Activated CD4-positive, alpha-beta T cell treated with anti-CD3 and anti-CD28 coated beads for 4 hours (primary cell): ENCODE measurements around the gene TTBK1.

Source experiments
- DNase-seq, 2 donors: peaks; one replicate each; pipeline ENCODE4 v3.0.0-alpha.2; 2020

Gene TTBK1

DNA sequence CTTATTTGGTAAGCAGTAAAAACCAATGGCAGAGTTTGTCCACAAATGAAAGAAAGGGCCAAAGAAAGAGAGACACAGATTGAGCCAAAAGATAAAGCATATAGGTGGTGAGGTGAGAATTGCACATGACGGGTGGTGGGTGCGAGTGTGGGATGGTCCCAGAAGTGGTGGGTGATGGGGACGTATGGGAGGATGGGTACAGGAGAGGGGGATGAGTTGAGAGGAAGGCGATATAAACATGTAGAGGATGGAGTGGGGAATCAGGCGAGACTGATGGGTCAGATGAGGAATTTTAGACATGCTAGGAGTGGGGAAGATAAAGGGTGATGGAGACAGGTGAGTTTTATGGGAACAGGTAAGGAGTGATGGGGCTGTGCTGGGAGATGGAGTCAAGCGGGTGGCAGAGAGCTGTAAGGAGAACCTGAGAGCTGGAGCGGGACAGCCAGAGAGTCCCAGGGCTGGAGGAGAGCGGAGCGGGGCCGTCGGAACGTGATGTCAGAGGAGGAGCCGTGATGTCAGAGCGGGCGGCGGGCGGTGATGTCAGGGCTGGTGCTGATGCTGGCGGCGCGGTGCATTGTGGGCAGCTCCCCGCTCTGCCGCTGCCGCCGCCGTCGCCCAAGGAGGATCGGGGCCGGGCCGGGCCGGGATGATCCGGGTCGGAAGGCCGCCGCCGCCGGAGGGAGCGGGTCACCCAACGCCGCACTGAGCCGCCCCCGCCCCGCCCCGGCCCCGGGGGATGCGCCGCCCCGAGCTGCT lies at the start of gene TTBK1:
TSS of gene TTBK1 (plus strand) at position 574 of the 756 bp plus-strand sequence. CDS start 3,180 bp downstream, outside the sequence.
- DNase-seq: no peak

DNA sequence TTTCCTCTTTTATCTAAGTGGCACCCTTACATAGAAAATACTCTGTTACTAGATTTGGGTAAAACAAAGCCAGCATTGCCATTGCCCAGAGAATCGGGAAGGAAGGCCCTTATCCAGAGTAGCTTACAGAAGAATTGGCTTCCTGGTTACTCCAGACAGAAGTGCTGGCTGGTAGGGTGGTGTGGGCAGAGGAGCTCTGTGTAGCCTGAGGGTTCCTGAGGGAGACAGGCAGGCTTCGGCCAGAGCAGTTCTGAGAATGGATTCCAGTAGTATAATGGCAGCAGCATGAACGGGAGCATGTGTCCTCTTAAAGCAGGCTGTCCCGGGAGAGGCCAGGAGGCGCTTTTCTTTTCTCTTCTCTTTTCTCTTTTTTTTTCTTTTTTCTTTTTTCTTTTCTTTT lies 49.4 kb upstream of the TTBK1 start:
- DNase-seq: no peak

DNA sequence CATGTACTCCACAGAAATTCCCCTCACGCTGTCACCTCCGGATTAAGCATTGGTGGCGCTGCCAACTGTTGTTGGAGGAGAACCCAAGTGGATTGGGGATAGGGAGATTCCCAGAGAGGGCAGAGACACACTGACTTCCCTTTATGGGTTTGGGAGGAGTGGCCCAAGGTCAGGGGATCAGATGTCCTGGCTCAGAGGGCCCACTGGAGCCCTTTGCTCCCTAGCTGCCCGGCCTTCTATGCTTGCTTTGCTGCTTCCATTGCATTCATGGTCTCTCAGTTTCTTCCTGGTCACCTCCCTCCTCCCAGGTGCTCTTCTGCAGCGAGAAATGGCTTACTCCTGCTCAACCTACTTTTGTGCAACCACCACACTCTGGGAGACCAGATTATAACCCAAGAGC lies 46.9 kb upstream of the TTBK1 start:
- no peak for DNase-seq

DNA sequence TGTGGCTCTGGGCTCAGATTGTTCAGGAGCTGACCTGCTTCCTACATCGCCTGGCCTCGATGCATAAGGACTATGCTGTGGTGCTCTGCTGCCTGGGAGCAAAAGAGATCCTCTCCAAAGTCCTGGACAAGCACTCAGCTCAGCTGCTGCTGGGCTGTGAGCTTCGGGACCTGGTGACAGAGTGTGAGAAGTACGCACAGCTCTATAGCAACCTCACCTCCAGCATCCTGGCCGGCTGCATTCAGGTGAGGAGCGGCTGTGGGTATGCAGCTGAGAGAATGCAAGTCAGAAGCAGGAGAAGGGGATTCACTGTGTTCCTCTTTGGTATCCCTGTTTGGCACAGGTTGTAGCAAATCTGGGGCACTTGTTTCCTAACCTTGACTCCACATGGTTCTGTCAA lies 43.4 kb upstream of the TTBK1 start:
- DNase-seq: no peak

DNA sequence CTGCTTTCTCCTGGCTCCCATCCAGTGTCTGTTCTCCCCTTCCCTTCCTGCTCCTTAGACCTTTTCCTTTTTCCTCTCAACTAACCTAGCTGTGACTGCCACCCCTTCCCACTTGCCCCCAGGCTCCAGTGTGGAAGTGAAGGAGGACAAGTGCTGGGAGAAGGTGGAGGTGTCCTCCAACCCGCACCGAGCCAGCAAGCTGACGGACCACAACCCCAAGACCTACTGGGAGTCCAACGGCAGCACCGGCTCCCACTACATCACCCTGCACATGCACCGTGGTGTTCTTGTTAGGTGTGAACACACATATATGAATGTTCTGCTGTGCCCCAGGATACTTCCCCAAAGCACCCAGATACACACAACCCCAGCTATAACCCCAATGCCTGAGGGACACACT lies 42.7 kb upstream of the TTBK1 start:
- no peak for DNase-seq

DNA sequence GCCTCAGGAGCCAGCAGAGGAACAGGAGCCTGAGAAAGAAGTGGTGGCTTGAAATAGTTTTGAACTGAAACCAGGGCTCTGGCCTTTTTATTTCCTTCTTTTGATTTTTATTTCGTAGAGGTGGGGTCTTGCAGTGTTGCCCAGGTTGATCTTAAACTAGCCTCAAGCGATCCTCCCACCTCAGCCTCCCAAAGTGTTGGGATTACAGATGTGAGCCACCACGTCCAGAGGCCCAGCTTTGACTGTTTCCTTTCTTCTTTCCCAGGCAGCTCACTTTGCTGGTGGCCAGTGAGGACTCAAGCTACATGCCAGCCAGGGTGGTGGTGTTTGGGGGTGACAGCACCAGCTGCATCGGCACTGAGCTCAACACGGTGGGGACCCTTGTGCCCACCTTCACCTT lies 40.8 kb upstream of the TTBK1 start:
- no peak for DNase-seq

DNA sequence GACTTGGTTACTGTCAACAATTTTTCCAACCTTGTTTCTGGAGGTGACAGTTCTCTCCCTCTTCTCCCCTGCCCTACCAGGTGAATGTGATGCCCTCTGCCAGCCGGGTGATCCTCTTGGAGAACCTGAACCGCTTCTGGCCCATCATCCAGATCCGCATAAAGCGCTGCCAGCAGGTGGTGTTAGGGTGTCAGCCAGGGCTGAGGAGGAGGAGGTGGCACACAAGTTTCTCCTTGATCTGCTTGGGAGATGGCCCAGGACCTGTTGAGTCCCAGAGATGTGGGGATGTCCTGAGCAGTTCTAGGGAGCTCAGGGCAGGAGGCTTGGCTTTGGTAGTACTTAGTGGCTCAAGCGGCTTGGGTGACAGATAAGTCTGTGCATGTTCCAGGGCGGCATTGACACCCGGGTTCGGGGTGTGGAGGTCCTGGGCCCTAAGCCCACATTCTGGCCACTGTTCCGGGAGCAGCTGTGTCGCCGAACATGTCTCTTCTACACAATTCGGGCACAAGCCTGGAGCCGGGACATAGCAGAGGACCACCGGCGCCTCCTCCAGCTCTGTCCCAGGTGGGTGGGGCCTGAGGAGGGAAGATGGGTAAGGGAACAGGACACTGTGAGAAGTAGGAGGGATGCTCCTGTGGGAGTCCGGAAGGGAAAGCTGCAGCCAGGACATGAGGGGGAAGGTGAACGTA lies 40.1 kb upstream of the TTBK1 start:
- no peak for DNase-seq

DNA sequence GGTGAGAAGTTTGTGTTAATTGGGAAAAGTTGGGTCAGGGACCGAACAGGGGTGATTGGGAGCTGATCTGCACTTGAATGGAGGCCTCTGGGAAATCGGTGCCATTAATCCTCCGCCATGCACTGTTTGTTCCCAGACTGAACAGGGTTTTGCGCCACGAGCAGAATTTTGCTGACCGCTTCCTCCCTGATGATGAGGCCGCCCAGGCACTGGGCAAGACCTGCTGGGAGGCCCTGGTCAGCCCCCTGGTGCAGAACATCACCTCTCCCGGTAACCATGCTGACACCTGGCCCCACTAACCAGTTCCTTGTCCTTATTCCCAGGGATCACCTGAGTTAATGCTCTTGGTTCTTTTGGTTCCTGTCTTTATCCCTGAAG lies 39.6 kb upstream of the TTBK1 start:
- DNase-seq: no peak

DNA sequence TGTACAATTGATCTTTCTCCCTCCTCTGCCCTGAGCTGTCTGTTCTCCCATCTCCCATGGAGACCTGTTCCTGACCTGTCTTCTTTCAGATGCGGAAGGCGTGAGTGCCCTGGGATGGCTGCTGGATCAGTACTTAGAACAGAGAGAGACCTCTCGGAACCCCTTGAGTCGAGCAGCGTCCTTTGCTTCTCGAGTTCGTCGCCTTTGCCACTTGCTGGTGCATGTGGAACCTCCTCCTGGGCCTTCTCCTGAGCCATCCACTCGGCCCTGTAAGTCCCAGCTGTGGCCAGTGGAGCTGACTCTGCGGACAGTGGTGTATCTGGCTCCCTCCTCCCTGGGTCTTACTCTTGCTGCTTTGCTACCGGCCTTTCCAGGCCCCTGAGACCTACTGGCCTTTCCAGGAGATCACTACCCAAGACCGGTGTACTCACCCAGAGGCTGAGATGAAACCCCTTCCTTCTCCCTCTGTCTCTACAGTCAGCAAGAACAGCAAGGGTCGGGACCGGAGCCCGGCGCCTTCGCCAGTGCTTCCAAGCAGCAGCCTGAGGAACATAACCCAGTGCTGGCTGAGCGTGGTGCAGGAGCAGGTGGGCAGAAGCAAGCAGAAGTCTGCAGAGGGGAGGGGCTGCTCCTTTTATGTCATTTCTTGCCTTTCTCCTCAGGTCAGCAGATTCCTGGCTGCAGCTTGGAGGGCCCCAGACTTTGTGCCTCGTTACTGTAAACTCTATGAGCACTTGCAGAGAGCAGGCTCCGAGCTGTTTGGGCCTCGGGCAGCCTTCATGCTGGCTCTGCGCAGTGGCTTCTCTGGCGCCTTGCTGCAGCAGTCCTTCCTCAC lies 38.8 kb upstream of the TTBK1 start:
- no peak for DNase-seq

DNA sequence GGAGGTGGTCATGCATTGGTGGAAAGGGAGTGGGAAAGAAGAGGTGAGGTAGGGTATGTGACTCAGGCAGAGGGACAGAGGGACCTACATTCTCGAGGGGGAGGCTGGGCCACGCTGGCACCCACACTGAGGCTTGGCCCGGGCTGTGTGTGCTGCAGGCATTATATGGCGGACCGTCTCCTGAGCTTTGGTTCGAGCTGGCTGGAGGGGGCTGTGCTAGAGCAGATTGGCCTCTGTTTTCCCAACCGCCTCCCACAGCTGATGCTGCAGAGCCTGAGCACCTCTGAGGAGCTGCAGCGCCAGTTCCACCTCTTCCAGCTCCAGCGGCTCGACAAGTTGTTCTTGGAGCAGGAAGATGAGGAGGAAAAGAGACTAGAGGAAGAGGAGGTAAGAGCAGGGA lies 37.4 kb upstream of the TTBK1 start:
- DNase-seq: no peak

DNA sequence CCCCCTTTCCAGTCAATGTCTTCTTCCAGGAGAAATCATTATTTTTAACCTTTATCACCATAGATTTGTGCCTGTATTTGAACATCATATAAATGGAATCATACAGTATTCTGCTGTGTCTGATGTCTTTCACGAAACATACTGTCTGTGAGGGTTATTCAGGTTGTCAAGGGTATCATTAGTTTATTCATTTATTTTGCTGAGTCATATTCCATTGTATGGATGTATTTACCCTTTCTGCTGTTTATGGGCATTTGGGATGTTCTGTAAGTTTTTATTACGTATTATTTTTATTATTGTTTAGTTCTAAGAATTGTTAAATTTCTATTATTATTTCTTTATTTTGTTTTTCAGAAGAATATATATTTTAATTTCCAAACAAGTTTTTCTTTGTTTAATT lies 36.0 kb upstream of the TTBK1 start:
- no peak for DNase-seq

DNA sequence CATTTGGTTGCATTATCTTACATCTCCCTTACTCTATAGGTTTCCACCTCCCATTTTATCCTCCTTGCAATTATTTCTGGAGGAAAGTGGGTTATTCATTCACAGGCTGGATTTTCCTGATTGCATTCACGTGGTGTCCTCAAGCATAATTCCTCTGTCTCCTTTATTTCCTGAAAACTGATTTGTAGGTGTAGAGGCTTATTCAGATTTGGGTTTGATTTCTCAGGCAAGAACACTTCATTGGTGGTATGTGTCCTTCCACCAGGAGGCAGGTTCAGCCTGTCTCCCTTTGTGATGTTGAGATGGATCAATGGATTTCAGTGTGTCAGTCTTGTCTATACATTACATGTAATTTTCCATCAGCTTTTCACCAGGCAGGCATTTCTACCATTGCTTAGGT lies 31.3 kb upstream of the TTBK1 start:
- DNase-seq: no peak

DNA sequence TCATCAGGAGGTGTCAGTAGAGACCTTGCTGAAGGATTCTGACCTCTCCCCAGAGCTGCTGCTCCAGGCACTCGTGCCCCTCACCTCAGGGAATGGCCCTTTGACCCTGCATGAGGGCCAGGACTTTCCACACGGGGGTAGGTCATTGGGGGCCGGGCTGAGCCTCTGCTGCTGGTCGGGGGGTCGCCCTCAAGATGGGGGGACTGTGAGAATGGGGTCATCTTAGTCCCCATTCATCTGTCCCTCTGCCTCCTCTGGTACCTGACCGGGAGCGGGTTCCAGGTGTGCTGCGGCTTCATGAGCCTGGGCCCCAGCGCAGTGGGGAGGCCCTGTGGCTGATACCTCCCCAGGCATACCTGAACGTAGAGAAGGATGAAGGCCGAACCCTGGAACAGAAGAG lies 29.9 kb upstream of the TTBK1 start:
- no peak for DNase-seq

DNA sequence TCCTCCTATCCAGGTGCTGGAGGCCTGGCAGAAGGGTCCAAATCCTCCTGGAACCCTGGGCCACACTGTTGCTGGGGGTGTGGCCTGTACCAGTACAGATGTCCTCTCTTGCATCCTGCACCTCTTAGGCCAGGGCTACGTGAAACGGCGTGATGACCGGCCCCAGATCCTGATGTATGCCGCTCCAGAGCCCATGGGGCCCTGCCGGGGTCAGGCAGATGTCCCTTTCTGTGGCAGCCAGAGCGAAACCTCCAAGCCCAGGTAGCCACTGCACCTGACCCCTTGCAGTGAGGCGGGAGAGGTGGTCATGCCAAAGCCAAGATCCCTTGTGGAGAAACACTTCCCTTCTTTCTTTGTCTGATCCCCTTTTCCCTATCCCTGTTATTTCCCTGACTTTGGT lies 28.2 kb upstream of the TTBK1 start:
- no peak for DNase-seq

DNA sequence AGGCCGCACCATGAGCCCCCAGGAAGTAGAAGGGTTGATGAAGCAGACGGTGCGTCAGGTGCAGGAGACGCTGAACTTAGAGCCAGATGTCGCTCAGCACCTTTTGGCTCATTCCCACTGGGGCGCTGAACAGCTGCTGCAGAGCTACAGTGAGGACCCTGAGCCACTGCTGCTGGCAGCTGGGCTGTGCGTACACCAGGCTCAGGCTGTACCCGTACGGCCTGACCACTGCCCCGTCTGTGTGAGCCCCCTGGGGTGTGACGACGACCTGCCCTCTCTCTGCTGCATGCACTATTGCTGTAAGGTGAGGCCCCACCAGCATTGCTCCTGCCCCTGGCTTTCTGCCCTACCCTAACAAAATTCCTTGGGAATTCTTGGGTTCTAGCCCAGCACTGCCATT lies 27.1 kb upstream of the TTBK1 start:
- no peak for DNase-seq

DNA sequence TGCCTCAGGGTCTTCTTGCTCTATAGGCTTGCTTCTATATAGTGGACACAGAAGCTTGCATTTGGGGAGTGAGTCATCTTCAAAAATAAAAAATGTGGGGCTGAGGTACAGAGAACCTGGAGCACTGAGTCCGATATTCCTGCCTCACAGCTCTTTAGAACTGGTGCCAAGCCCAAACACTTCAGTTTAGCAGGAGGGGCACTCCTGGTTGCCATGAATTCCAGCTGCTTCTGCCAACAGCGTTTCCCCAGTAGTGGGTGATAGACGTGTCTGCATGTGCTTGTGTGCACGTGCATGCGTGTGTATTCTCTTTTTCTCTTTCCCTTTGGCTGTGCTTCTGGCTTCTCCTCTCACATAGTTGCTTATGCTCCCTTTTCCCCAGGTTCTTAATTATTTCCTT lies 25.9 kb upstream of the TTBK1 start:
- no peak for DNase-seq

DNA sequence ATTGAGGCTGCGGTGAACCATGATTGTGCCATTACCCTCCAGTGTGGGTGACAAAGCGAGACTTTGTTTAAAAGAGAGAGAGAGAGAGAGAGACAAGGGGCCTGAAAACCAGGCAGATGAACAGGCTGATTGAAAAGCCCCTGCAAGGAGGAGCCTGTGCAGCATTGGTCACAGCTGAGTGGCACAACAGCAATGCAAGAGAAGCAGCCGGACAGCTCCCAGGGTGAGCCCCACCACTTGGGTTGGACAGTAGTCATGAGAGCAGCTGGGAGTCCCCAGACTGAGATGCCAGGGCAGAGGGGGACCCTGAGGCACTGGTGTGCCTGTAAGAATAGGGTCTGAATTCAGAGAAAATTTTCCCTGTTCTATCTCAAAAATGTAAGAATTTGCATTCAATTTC lies 24.2 kb upstream of the TTBK1 start:
- no peak for DNase-seq

DNA sequence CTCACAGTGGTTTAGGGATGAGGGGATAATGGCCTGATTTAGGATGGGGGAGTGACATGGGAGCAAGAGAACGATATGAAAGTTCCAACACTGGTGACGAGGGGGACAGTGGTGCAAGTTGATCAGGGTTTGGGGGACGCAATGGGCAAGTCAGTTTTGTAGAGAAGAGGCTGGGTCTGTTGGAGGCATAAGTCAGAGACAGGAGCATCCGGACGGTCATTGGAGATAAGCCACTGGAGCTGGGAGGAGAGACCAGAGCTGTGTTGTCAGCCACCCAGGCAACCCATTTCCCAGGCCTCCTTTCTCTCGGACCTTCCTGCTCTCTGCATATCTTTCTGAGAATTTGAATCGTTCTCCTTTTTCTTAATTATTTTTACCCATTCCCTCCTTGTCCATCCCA lies 23.5 kb upstream of the TTBK1 start:
- no peak for DNase-seq

DNA sequence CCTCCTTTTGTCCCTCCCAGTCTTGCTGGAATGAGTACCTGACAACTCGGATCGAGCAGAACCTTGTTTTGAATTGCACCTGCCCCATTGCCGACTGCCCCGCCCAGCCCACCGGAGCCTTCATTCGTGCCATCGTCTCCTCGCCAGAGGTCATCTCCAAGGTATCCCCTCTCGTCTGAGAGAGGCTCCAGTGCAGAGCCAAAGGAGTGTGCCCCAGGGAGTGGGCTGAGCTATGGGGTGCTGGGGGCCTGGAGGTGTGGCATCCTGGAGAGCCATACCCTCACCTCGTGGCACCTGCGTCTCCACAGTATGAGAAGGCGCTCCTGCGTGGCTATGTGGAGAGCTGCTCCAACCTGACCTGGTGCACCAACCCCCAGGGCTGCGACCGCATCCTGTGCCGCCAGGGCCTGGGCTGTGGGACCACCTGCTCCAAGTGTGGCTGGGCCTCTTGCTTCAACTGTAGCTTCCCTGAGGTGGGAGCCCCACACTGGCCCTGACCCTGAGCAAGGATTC lies 22.8 kb upstream of the TTBK1 start:
- DNase-seq: no peak

DNA sequence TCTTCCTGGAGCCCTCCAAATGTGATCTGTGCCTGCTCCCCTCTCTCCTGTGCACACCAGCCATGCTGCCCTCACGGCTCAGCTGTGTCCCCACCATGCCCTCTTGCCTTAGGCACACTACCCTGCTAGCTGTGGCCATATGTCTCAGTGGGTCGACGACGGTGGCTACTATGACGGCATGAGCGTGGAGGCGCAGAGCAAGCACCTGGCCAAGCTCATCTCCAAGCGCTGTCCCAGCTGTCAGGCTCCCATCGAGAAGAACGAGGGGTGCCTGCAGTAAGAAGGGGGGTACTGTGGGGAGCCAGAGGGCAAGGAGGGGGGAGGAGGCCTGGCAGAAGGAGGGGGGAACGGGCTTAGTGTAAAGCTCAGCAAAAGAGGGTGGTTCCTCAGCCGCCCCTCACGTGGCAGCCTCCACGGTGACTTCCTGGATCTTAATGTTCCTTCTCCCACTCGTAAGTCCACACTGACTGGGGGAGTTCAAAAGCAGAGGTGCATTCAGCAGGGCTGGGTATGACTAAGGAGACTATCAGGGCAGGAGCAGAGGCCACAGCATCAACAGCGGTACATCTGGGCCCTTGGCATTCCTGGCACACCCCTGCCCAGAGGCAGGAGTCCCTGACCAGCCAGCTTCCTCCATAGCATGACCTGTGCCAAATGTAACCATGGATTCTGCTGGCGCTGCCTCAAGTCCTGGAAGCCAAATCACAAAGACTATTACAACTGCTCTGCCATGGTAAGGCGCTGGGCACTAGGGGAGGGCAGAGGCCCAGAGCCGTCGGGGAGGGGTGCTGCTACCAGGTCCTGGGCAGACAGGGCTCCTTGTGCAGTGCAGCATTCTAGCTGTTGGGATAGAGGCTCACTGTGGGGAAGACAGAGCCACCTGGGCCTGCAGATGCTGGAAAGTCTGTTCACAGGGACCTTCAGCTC lies 22.0 kb upstream of the TTBK1 start:
- no peak for DNase-seq

DNA sequence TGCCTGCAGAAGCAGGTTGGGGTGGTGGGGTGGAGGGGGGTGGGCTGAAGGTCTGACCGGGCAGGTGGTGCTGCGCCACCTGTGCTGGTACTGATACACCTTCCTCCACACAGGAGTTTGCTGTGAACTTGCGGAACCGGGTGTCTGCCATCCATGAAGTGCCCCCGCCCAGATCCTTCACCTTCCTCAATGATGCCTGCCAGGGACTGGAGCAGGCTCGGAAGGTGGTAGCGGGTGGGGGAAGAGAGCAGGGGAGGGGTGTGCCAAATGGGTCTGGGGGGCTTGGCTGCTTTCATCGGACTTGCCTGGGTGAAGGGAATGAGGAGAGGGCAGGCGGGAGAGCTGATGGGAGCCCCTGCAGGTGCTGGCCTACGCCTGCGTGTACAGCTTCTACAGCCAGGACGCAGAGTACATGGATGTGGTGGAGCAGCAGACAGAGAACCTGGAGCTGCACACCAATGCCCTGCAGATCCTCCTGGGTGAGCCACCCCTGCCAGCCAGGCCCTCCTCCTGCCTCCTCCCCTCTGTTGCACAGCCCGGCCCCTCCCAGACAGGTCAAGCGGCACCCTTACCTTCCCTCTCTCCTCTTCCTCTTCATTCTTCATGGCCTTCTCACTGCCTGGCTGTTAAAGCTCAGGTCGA lies 20.7 kb upstream of the TTBK1 start:
- no peak for DNase-seq

DNA sequence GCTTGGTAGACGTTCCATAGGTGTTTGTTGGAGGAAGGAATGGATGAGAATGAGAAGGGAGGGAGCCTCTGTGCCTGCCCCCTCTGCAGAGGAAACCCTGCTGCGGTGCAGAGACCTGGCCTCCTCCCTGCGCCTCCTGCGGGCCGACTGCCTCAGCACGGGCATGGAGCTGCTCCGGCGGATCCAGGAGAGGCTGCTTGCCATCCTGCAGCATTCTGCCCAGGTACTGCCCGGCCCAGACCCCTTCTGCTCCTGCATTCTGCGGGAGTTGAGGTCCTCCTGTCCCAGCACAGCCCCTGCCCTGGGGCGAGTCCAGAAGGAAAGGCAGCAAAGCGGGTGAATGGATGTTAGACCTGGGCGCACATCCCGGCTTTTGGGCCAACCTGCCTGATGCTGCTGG lies 20.1 kb upstream of the TTBK1 start:
- no peak for DNase-seq
